Activated naive CD8-positive, alpha-beta T cell treated with anti-CD3 and anti-CD28 coated beads, Interleukin-2, amount 10 ng/mL, durations not matched to agents 7 days and 5 days (primary cell): Measurements from ENCODE around the gene DNAJC6. TPM values are rescaled to one million over a fixed set of nuclear protein-coding genes. Genes with fewer than 3 reads are reported as not detected.

Source experiments
- ATAC-seq: fragments of 150-1000 bp; cut with Tn5 transposase; one replicate; pipeline ENCODE4 v1.10.0; 2021; ENCODE audit warnings: low read depth, moderate library complexity
- POLR2A ChIA-PET: fragments of 350-600 bp; sonication (Branson Sonifier 250); formaldehyde crosslinking; loops from one replicate; lab custom pipeline; 2021; ENCODE audit warnings: antibody characterized with exemption; lab: Charles Lee
- DNase-seq: peaks from one replicate; pipeline ENCODE4 v3.0.0; 2021
- H3K27ac Mint-ChIP-seq: one replicate; pipeline ENCODE4 v1.8.0; 2022; ENCODE audit warnings: mild to moderate bottlenecking, mixed read lengths
- H3K27me3 Mint-ChIP-seq: one replicate; pipeline ENCODE4 v1.8.0; 2022; ENCODE audit warnings: mild to moderate bottlenecking, moderate library complexity, mixed read lengths
- H3K36me3 Mint-ChIP-seq: one replicate; pipeline ENCODE4 v1.8.0; 2021; ENCODE audit warnings: mild to moderate bottlenecking, mixed read lengths
- H3K4me1 Mint-ChIP-seq: one replicate; pipeline ENCODE4 v1.8.0; 2021; ENCODE audit warnings: mixed read lengths
- H3K4me3 Mint-ChIP-seq: one replicate; pipeline ENCODE4 v1.8.0; 2022; ENCODE audit warnings: mild to moderate bottlenecking, moderate library complexity, mixed read lengths
- H3K9me3 Mint-ChIP-seq: one replicate; pipeline ENCODE4 v1.8.0; 2021; ENCODE audit warnings: mixed read lengths
- total RNA-seq, 2 experiments: library from RNA; stranded (reverse); gene quantifications; one replicate each; pipeline ENCODE4 v1.2.3, GENCODE V29; 2021

Gene DNAJC6
- total RNA-seq, 2 experiments from 2014 or later: 3.3 to 4.0 TPM

GRCh38 chr1:65316233-65316632, 6.9 kb downstream of the DNAJC6 start:
- Mint-ChIP-seq H3K27ac (no peak overlapping the region), H3K27me3 (peaks cover 19% of the 10 kb centered on the region), H3K4me1 (no peaks in the 10 kb centered on the region), H3K36me3 (peaks cover 1% of the 10 kb centered on the region), H3K4me3 (no peak overlapping the region), H3K9me3 (peaks cover 8% of the 10 kb centered on the region)
- no peak for ATAC-seq
- no peak for DNase-seq
- POLR2A ChIA-PET: no interaction called here

DNA sequence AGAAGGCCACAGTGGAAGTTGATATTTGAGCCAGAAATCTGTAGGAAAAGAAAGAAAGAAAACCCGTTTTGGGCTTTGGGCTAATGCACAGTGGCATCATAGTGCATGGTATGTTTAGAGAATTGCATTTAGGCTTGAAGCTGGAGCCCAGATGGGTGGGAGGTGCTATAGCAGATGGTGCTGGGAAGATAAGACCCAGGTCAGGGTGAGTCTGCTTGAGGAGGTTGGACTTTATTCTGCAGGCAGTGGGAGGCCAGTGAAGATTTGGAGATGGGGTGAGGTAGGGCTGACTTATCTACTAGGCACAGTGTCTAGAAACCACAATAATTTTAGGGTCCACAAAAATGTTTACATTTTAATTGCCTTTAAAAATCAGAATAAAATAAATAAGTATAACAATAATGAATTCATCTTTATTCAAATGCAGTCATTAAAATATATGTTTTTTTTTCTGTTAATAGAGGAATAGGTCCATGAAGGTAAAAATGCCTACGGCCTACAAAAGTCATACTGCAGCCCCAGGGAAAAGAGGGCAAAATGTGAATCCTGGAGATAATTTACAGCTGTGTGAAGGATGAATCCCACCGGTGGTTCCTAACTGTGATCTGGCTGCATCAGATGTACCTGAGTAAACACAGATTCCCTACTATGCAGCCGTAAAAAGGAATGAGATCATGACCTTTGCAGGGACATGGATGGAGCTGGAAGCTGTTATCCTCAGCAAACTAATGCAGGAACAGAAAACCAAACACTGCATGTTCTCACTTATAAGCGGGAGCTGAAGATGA, 8.7 kb downstream of the DNAJC6 start:
- H3K27me3 Mint-ChIP-seq: peaks cover 6% of the 10 kb centered on the region
- POLR2A ChIA-PET: no interaction called here
- peaks cover 2% of the 10 kb centered on the region for H3K36me3 Mint-ChIP-seq
- DNase-seq (no peak), ATAC-seq (no peak)
- H3K9me3 Mint-ChIP-seq: peaks cover 10% of the 10 kb centered on the region
- no peak overlapping the region for H3K27ac Mint-ChIP-seq
- H3K4me1 Mint-ChIP-seq: peaks cover under 1% of the 10 kb centered on the region
- no peak overlapping the region for H3K4me3 Mint-ChIP-seq

DNA sequence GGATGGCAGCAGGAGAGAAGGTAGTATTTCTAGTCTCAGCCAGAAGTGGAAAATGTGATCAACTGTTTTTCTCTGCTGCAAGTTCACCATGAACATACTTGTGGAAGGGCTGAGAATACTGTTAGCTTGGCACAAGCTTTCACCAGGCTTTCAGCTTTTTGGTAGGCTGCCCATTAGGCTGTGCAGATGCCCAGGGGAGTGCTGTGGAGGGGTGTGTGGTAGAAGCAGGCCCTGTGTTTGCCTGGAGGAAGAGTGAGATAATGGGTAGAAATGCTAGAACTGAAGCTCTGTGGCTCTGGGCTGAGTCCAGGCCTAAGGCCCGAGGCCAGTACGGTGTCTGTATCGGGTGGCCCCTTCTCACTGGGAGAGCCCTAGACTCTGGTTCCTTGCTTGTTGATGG, 9.8 kb downstream of the DNAJC6 start:
- H3K27ac Mint-ChIP-seq: no peak overlapping the region
- H3K4me3 Mint-ChIP-seq: no peak overlapping the region
- POLR2A ChIA-PET: no interaction called here
- ATAC-seq (no peak), DNase-seq (no peak)
- H3K4me1 Mint-ChIP-seq: peaks cover 5% of the 10 kb centered on the region
- peaks cover 5% of the 10 kb centered on the region for H3K36me3 Mint-ChIP-seq
- peaks cover 13% of the 10 kb centered on the region for H3K9me3 Mint-ChIP-seq
- peaks cover 2% of the 10 kb centered on the region for H3K27me3 Mint-ChIP-seq

- DNase-seq (no peak), ATAC-seq (no peak)
- POLR2A ChIA-PET: no interaction called here
- Mint-ChIP-seq H3K9me3 (peaks cover 13% of the 10 kb centered on the region), H3K36me3 (peaks cover 5% of the 10 kb centered on the region), H3K4me3 (no peak overlapping the region), H3K27ac (no peak overlapping the region), H3K4me1 (peaks cover 5% of the 10 kb centered on the region), H3K27me3 (peaks cover 2% of the 10 kb centered on the region)
These were observed 10.4 kb downstream of the DNAJC6 start for GRCh38 chr1:65319754-65320153.

- no peak overlapping the region for H3K27ac Mint-ChIP-seq
- no peak for DNase-seq
- H3K4me3 Mint-ChIP-seq: no peak overlapping the region
- POLR2A ChIA-PET: interaction anchor here (0.5 kb wide), 1 partner anchor 16 kb away, joined by 3 read pairs; no protein-coding TSS in a partner anchor
- ATAC-seq: no peak
- peaks cover 13% of the 10 kb centered on the region for H3K9me3 Mint-ChIP-seq
- H3K27me3 Mint-ChIP-seq: peaks cover 2% of the 10 kb centered on the region
- peaks cover 5% of the 10 kb centered on the region for H3K36me3 Mint-ChIP-seq
- H3K4me1 Mint-ChIP-seq: peaks cover 5% of the 10 kb centered on the region
These were observed 12.5 kb downstream of the DNAJC6 start for GRCh38 chr1:65321879-65322278.

GRCh38 chr1:65323246-65323645, 13.9 kb downstream of the DNAJC6 start:
- Mint-ChIP-seq H3K4me1 (peaks cover 5% of the 10 kb centered on the region), H3K9me3 (peaks cover 13% of the 10 kb centered on the region), H3K27me3 (peaks cover 2% of the 10 kb centered on the region), H3K27ac (no peak overlapping the region), H3K36me3 (peaks cover 5% of the 10 kb centered on the region), H3K4me3 (no peak overlapping the region)
- ATAC-seq: no peak
- POLR2A ChIA-PET: no interaction called here
- DNase-seq: no peak

GRCh38 chr1:65330021-65330420, 20.7 kb downstream of the DNAJC6 start:
- no peak overlapping the region for H3K27ac Mint-ChIP-seq
- ATAC-seq (no peak), DNase-seq (no peak)
- H3K36me3 Mint-ChIP-seq: no peaks in the 10 kb centered on the region
- H3K9me3 Mint-ChIP-seq: no peaks in the 10 kb centered on the region
- H3K4me3 Mint-ChIP-seq: no peak overlapping the region
- H3K4me1 Mint-ChIP-seq: no peaks in the 10 kb centered on the region
- POLR2A ChIA-PET: no interaction called here
- H3K27me3 Mint-ChIP-seq: peaks cover 2% of the 10 kb centered on the region

- Mint-ChIP-seq H3K27me3 (peaks cover 2% of the 10 kb centered on the region), H3K4me1 (no peaks in the 10 kb centered on the region), H3K9me3 (peaks cover 3% of the 10 kb centered on the region), H3K27ac (no peak overlapping the region), H3K36me3 (no peaks in the 10 kb centered on the region), H3K4me3 (no peak overlapping the region)
- ATAC-seq: no peak
- POLR2A ChIA-PET: no interaction called here
- DNase-seq: no peak
These were observed 21.5 kb downstream of the DNAJC6 start for GRCh38 chr1:65330822-65331221.

GRCh38 chr1:65332821-65333220, 23.5 kb downstream of the DNAJC6 start:
- no peaks in the 10 kb centered on the region for H3K36me3 Mint-ChIP-seq
- H3K9me3 Mint-ChIP-seq: peaks cover 3% of the 10 kb centered on the region
- DNase-seq (no peak), ATAC-seq (no peak)
- no peak overlapping the region for H3K4me3 Mint-ChIP-seq
- no peak overlapping the region for H3K27ac Mint-ChIP-seq
- POLR2A ChIA-PET: no interaction called here
- no peaks in the 10 kb centered on the region for H3K4me1 Mint-ChIP-seq
- H3K27me3 Mint-ChIP-seq: peaks cover 2% of the 10 kb centered on the region

DNA sequence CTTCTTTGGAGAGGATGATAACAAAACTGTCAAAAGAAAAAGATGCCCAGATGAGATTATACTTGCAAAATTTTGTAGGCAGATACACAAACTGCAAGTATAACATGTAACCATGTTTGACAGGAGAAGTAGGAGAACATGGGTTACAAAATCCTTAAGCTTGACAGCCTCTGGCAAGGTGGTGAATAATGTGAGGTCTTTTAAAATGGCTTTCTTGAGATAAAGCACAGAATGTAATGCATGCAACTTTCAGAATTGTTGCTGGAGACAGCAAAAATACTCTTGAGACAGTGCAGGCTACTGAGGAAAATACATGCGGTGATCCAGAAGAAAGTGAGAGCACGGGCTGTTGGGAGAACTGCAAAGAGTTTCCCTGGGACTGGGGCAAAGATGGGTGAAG, 24.7 kb downstream of the DNAJC6 start:
- Mint-ChIP-seq H3K36me3 (no peaks in the 10 kb centered on the region), H3K9me3 (peaks cover 3% of the 10 kb centered on the region), H3K4me3 (no peak overlapping the region), H3K4me1 (no peaks in the 10 kb centered on the region), H3K27me3 (peaks cover under 1% of the 10 kb centered on the region), H3K27ac (no peak overlapping the region)
- POLR2A ChIA-PET: no interaction called here
- ATAC-seq (no peak), DNase-seq (no peak)

DNA sequence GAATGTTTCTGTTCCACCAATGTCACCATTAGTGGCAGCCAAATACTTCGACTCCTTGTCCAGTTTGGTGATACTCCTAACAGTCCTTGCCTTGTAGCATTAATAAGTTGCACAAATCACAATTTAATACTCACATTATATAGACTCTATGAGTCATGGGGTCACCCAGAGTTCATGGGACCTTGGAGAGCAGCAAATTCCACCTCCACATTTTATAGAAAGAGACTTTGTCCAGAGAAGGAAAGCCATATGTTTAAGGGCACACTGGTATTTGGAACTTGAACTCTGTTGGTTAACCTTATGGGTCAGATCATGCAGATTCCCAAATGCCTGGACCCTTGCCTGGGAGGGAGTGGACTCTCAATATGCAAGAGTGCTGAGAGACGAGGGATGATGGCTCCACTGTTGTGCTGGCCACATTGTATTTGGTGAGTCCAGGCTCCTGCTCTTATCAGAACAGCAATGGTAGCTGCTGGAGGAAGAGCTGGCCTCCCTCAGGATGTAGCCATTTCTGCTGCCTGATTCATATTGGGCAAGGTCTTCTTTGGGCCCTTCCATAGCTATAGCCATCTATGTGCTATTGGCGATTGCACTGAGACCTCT, 30.6 kb downstream of the DNAJC6 start:
- POLR2A ChIA-PET: no interaction called here

GRCh38 chr1:65341381-65341780, 32.0 kb downstream of the DNAJC6 start:
- Mint-ChIP-seq H3K27me3 (peaks cover 6% of the 10 kb centered on the region), H3K27ac (no peak overlapping the region), H3K36me3 (no peaks in the 10 kb centered on the region), H3K9me3 (no peaks in the 10 kb centered on the region), H3K4me3 (no peak overlapping the region), H3K4me1 (peaks cover 1% of the 10 kb centered on the region)
- ATAC-seq: no peak
- no peak for DNase-seq
- POLR2A ChIA-PET: no interaction called here

More for the DNA sequence above, 30.6 kb downstream of the DNAJC6 start:
- Mint-ChIP-seq H3K27me3 (peaks cover 6% of the 10 kb centered on the region), H3K4me1 (peaks cover 1% of the 10 kb centered on the region), H3K4me3 (no peak overlapping the region), H3K9me3 (peaks cover 3% of the 10 kb centered on the region), H3K36me3 (no peaks in the 10 kb centered on the region), H3K27ac (no peak overlapping the region)
- DNase-seq (no peak), ATAC-seq (no peak)

GRCh38 chr1:65343286-65343685, 33.9 kb downstream of the DNAJC6 start:
- peaks cover 1% of the 10 kb centered on the region for H3K36me3 Mint-ChIP-seq
- POLR2A ChIA-PET: no interaction called here
- H3K27ac Mint-ChIP-seq: no peak overlapping the region

More at GRCh38 chr1:65343286-65343685, 33.9 kb downstream of the DNAJC6 start:
- Mint-ChIP-seq H3K4me3 (no peak overlapping the region), H3K4me1 (peaks cover 1% of the 10 kb centered on the region), H3K9me3 (no peaks in the 10 kb centered on the region), H3K27me3 (peaks cover 6% of the 10 kb centered on the region)
- no peak for ATAC-seq
- DNase-seq: no peak
